HG02759 (cell line): ENCODE measurements around the gene RAD51B.
"Not testable (repeated sequence)": the region's sequence is repeated elsewhere in the genome, so short reads cannot be mapped to it uniquely, and the experiment has no call there.

ENCODE experiments used
- ATAC-seq: cut with Tn5 transposase; IDR thresholded peaks from one replicate; pipeline ENCODE4 v1.9.1; 2021; ENCODE audit warnings: mild to moderate bottlenecking, moderate library complexity; ENCODE audit not compliant: unreplicated experiment

Gene RAD51B

DNA sequence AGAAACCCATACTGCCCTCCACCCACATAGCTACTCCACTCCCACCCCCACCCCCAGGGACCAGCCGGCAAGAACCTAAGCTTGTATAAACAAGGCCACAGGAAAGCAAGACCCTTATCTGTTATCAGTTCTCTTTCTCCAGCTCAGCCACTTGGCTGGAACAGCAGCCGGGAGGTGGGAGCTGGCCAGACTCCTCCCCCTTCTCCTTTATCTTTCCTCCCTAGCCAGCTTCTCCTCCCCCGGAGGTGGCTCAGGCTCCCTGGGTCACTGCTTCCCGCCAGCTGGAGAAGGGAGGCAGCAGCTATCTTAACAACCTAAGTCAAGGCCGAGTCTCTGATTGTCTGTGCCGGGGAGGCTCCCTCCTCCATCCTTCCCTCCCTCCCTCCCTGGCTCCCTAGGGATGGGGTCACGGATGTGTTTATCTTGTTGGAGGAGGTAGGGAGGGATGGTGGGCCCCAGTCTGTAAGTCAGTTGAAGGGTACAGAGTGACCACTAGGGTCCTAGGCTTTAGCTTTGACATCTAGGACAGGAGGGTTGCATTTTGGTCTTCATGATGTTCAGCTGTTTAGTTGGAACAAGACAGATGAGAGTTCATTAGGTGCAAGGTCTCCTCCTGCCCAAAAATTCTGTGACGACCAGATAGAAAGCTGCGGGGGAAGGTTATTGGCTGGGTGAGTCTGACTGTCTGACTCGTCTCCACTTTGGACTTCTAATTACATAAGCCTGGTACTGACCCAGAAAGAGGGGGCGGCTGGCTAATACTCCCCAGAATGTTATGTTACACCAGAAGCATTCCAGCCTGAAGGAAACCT, 943.6 kb downstream of the RAD51B start:
- no peak for ATAC-seq

DNA sequence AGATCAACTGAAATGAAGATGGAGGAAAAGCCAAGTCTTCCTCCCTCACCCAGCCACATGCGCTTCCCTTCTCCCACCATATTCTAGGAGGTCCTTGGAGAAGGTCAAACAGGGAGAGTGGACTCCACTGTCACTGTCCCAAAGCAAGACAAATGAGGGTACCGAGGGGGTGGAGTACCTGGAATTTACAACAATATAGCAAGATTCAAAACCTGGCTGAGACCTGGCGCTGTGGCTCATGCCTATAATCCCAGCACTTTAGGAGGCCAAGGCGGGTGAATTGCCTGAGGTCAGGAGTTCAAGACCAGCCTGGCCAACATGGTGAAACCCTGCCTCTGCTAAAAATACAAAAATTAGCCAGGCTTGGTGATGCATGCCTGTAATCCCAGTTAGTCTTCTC, 944.3 kb downstream of the RAD51B start:
- not testable (repeated sequence) for ATAC-seq

GRCh38 chr14:68766299-68767247, 947.0 kb downstream of the RAD51B start:
- no peak for ATAC-seq

GRCh38 chr14:68767248-68767645, 947.7 kb downstream of the RAD51B start:
- ATAC-seq, result no peak

DNA sequence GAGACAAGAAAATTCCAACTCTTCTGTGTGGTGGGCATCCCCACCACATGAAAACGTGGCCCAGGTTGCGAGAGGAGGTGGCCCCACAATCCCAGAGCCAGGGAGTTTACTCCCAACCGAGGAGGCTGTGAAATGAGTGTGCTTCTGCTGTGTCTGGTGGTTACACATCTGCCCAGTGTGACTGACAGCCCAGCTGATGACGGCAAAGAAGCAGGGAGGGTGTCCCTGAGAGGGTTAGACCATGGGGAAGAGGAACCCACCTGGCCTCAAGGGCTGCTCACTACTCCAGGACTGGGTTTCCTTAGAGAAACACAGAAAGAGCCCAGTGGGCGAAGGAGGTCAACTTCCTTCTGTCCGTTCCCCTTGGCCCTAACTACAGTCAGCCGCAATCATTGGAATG, 948.7 kb downstream of the RAD51B start:
- ATAC-seq, result no peak

DNA sequence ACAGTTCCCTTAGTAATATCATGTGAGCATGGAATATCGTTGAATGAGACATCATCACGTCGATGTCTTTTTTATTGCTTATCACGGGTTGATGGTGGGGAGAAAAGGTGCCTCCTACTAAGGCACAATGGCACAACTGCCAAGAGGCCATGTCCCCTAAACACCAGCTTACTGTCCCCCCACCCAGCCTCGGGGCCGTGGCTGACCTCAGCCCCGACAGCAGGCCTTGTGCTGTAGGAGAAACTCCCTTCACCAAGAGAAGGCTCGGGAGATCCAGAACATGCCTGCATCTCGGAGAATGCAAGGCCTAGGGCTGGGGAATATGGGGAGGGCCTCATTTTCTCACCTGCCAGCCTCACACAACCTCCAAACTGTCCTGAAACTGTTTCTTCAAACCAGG, 950.5 kb downstream of the RAD51B start:
- no peak for ATAC-seq

DNA sequence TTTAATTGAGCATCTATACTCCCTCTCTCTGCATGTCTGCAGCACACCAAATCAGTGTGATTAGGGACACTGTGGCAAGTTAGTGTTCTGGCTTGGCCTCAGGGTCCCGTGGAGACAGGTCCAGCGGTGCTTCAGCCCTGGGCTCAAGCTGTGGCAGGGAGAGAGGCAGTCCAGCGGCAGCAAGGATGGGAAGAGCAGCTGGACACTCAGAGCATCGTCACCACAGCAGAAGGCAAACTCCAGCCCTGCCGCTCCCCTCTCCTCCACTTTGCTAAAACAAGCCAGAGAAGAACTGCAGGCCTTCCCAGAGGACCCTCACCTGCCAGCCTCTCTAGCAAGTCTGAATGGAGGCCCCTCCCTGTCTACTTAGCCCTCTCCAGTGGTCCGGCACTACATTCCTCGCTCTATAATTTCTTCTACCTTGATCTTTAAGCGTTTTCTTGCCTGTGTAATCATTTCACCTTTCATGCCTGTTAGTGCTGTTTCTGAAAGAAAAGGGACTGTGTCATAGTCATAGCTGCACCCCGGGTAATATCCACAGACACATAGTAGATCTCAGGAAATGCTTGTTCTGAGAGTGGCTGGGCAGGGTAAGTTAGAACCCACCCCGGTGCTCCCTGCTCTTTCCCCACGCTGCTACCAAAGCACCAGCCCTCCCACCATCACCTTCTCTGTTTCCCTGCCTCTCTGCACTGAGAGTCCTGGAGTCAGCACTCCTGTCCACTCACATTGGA, 951.1 kb downstream of the RAD51B start:
- no peak for ATAC-seq

GRCh38 chr14:68771631-68772030, 952.1 kb downstream of the RAD51B start:
- ATAC-seq, result no peak

- no peak for ATAC-seq
These were observed 953.3 kb downstream of the RAD51B start for GRCh38 chr14:68772761-68773381.

DNA sequence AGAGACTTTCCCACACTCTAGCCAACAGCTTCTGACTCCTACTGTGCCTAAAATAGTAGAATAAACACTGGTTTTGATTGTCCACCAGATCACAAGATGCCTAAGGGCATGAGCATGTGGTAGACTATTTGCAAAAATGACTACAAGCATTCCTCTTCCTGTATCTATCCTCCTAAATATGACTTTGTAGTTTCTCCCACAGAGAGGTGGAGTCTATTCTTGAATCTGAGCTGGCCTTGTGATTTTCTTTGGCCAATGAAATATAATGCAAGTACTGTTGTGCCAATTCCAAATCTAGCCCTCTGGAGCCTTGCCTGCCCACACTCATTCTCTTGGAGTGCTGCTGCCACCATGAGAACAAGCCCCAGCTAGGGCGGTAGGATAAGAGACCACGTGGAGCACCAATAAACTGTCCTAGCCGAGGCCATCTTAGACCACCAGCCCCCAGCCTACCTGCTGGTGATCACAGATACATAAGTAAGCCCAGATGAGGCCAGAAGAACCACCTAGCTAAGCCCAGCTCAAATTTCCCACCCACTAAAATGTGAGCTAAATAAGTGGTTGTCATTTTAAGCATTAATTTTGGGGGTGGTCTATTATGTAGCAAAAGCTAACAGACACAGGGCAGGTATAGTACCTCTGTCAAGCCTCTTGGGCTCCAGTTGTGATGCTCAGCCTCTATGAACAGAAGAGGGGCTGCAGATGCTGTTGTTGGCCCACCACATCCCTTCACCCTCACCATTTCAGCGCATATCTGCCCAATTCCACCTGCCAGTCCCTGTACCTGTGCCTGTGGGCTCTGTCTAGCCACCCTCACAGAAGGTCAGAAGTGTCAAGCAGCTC, 955.4 kb downstream of the RAD51B start:
- no peak for ATAC-seq

- no peak for ATAC-seq
These were observed 956.1 kb downstream of the RAD51B start for GRCh38 chr14:68775614-68776126.

GRCh38 chr14:68777644-68778043, 958.1 kb downstream of the RAD51B start:
- ATAC-seq, result no peak
